GM21360 (cell line): ENCODE results near the gene FHDC1.
A peak's percentile ranks its signal among the peaks of the same experiment; 100 is the strongest.

Source experiments
- ATAC-seq: cut with Tn5 transposase; IDR thresholded peaks from one replicate; pipeline ENCODE4 v1.9.1; 2021; ENCODE audit warnings: mild to moderate bottlenecking, moderate library complexity; ENCODE audit not compliant: unreplicated experiment

FHDC1 gene

DNA sequence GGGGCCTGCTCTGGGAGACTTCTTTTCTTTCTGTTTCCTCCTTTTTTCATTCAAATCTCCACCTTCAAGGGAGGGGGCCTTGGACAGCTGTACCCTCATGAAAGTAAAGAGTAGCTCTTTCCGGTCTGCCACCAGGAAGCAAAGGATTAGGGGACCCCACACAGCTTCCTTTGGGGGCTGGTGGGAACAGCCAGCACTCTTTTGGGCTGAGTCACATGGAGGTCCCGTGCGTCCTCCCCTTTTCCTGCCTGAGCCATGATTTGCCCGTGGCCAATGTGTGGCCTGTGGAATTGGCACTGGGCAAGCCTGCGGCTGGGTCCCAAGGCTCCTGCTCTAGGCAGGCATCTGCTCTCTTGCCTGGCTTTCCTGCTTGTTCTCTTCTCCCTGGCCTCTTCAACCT lies 65.5 kb downstream of the FHDC1 start:
- ATAC-seq: no peak

GRCh38 chr4:153002110-153002509 lies 66.0 kb downstream of the FHDC1 start:
- ATAC-seq: no peak

DNA sequence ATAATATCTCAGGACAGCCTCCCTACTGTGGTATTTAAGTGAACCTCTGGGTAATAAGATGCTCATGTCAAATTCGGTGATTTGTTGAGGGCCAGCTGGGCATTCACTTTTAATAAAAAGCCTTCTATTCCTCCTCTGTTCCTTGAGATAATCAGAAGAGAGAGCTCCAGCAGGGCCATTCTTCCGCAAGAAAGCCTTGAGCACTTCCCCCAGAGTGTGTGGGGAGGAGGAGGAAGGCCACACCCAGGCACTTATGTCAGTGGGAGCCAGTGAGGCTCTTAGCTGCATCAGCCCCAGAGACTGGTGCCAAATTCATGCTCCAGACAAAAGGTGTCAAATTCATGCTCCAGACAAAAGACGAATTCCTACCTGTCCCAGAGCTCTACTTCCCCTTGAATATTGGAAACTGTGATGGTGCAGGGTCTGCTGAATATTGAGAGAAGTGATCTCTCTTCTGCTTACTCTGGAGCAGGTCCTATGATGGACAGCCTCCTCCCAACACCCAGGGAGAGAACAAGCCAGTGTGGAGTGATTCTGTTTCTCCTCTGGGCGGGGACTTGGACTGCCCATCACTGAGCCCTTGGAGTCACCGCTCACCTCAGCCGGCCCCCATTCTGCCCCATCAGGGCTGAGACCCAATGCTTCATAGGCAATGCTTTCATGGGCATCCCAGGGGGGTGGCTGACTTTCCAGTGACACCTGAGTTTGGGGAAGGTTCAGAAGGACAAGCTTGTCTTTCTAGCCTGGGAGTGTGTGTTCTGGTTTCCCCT lies 68.1 kb downstream of the FHDC1 start:
- no peak for ATAC-seq

- ATAC-seq: no peak
These were observed 69.8 kb downstream of the FHDC1 start for GRCh38 chr4:153005899-153006381.

DNA sequence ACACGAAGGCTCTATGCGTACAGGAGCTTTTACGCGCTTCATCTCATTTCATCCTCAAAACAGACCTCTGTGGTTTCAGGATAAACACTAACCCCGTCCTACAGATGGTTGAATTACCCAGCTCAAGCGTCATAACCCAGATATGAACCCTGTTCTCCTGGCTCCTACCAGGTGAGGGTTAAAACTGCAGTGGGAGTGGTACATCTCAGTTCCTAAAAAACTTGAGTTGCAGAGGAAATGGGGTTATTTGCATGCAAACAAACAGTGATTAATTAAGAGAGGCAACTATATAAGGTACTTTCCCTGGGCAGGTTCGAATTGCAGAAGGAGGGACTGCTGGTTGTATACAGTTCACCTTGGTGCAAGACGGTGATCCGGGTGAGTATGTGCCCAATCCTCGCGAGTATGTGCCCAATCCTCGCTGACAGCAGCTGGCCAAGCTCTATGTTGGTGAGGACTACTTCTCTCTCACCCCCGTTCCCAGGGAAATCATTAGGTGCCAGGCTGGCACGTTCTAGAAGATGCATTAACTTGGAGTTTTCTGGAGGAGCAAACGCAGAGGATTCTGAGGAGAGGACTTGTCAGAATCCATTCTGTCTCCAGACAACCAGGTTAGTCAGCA lies 72.6 kb downstream of the FHDC1 start:
- peak; percentile 65 for ATAC-seq

DNA sequence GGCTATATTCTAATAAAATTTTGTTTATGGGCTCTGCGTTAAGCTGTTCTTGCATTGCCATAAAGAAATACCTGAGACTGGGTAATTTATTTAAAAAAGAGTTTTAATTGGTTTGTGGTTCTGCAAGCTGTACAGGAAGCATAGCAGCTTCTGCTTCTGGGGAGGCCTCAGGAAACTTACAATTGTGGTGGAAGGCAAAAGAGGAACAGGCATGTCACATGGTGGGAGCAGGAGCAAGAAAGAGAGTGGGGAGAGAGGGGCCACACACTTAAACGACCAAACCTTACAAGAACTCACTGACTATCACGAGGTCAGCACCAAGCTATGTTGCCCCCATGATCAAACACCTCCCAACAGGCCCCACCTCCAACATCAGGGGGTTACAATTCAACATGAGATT lies 74.0 kb downstream of the FHDC1 start:
- ATAC-seq: no peak

- ATAC-seq: no peak
These were observed 77.3 kb downstream of the FHDC1 start for GRCh38 chr4:153013202-153013977.

DNA sequence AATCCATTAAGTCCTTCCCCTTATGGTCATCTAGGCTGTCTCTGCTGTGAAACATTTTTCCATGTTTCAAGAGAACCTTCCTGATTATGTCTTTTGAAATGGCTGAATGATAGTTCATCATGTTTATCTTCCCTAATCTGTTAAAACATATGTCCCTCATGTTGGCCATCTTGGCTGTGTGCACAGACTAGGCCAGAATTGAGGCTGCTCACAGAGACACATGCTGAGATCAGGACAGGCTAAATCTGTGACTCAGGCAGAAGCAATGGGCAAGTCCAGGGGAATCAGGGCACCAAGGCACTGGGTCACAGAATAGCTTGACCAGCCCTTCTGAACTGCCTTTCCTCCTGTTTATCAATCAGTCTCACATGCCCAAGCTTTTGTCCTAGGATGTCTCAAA lies 78.3 kb downstream of the FHDC1 start:
- no peak for ATAC-seq

DNA sequence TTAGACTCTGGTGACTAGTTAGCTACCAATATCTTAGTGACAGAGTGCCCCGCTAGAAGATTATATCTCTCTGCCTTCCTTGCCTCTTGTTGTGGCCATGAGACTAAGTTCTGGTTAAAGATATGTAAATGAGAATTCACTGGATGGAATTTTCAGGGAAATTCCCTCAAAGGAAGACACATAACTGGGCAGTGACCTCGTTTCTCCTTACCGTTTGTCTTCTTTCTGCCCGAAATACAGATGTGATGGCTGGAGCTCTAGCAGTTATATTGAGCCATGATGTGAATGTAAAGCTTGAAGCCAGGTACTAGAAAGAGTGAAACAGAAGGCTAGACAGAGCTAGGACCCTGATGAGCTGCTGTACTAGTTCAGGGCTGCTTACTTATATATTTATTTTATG lies 80.5 kb downstream of the FHDC1 start:
- ATAC-seq: no peak

DNA sequence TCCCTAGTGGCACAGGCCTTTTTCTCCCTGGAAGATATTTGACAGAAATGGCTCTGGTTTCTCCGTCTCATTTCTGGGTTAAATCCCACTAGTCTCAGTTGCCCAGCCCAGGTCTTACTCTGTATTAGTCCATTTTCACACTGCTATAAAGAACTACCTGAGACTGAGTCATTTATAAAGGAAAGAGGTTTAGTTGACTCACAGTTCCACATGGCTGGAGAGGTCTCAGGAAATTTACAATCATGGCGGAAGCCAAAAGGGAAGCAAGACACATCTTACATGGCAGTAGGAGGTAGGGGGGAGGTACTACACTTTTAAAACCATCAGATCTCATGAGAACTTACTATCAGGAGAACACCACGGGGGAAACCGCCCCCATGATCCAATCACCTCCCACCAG lies 81.9 kb downstream of the FHDC1 start:
- no peak for ATAC-seq

GRCh38 chr4:153018684-153019083 lies 82.6 kb downstream of the FHDC1 start:
- no peak for ATAC-seq

GRCh38 chr4:153019906-153020305 lies 83.8 kb downstream of the FHDC1 start:
- no peak for ATAC-seq

GRCh38 chr4:153020457-153020856 lies 84.3 kb downstream of the FHDC1 start:
- no peak for ATAC-seq

DNA sequence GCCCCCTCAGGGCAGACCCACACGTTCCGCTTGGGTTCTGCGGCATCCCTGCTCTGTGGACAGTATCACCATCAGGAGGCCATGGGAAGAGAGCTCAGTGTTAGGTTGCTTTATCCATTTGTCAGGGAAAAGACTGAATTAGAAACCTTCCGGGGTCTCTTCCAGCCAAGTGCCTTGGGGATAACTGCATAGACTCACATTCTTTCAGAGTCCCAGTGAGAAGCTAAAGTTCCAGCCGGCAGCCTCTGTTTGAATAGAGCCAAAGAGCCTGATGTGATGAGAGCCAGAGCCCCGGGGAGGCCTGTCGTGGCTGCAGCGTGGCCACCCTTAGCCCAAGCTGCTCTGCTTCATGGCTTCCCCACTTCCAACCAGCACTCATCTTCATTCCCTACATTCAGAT lies 85.2 kb downstream of the FHDC1 start:
- ATAC-seq: no peak

DNA sequence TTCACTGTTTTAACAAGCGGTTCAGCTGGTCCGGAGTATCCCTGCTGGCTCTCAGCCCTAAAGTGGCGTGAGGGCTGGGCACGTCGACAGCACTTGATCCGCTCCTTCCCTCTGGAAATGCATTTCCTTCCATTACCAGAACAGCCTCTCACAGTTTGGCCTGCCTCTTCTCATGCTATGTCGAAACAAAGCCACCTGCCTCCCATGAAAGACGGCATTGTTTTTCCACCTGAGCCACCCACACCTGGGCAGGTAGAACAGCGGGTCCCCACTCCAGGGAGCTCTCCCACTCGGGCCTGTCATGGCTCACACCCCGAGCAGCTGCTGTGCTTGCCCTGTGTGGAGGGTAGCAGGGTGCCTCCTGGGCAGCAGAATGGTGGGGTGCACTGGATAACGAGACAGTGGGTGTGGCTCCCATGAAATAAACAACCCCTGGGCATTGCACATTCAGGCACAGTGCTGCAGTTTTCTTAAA lies 86.2 kb downstream of the FHDC1 start:
- ATAC-seq: no peak

GRCh38 chr4:153023139-153023538 lies 87.0 kb downstream of the FHDC1 start:
- ATAC-seq: no peak

GRCh38 chr4:153023692-153024394 lies 87.7 kb downstream of the FHDC1 start:
- no peak for ATAC-seq

- no peak for ATAC-seq
These were observed 88.3 kb downstream of the FHDC1 start for GRCh38 chr4:153024466-153024865.

DNA sequence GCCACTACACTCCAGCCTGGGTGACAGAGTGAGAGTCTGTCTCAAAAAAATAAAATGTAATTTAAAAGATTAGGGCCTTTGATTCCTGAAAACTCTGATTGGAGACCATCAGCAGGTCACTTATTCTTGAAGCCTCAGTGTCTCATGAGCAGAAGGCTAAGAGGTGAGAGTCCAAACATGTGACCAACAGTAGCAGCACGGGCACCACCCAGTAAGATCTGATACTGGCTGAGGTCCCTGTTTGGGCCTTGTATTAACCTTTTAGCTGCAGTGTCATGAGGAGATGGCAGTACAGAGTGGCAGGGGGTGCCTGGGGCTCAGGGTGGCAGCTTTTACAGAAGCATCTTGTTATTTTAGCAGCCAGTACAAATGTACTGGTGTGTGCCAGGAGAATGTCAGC lies 89.3 kb downstream of the FHDC1 start:
- no peak for ATAC-seq

GRCh38 chr4:153026591-153027346 lies 90.6 kb downstream of the FHDC1 start:
- no peak for ATAC-seq
